HUES6 (cell line): ENCODE measurements around the gene PPARG.

Source experiments
- H3K27ac ChIP-seq: 2 replicates; pipeline ENCODE4 v1.7.0; 2013; ENCODE audit warnings: low read depth, mild to moderate bottlenecking, low read length, inconsistent platforms
- H3K27me3 ChIP-seq: 2 replicates; pipeline ENCODE4 v1.6.1; 2013; ENCODE audit warnings: low read length; ENCODE audit not compliant: control insufficient read depth, insufficient read depth
- H3K36me3 ChIP-seq: 2 replicates; pipeline ENCODE4 v1.6.1; 2013; ENCODE audit warnings: low read length; ENCODE audit not compliant: control insufficient read depth, insufficient read depth
- H3K4me1 ChIP-seq: 2 replicates; pipeline ENCODE4 v1.6.1; 2013; ENCODE audit warnings: low read length; ENCODE audit not compliant: control insufficient read depth, insufficient read depth
- H3K4me3 ChIP-seq: 2 replicates; pipeline ENCODE4 v1.5.1; 2013; ENCODE audit warnings: low read depth, low read length
- H3K9ac ChIP-seq: one replicate; pipeline ENCODE4 v1.6.1; 2013; ENCODE audit warnings: mild to moderate bottlenecking, low read length
- H3K9me3 ChIP-seq: 2 replicates; pipeline ENCODE4 v1.6.1; 2013; ENCODE audit warnings: low read depth, low read length; ENCODE audit not compliant: control insufficient read depth, insufficient read depth

PPARG gene

DNA sequence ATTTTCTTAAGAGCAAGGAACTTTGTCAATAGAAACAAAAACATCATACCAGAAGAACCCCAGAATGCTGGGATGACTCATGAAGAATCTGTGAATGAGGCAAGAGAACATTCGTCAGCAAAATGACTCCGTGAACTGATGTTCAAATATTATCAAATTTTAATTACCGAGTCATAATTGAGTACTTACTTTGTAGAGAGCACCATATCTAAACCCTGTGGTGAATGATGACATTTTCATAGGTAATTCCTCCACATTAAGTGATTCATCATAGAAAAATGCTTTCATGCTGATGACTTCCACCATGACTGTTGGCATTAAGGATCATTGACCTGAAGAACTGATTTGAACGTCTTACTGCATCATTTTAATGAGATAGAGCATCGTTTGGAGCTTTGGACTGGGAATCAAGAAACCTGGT is 56.3 kb downstream of the PPARG start:
- no peak overlapping the region for H3K4me3 ChIP-seq
- no peaks in the 10 kb centered on the region for H3K9me3 ChIP-seq
- H3K27me3 ChIP-seq = no peaks in the 10 kb centered on the region
- no peak overlapping the region for H3K27ac ChIP-seq
- no peaks in the 10 kb centered on the region for H3K36me3 ChIP-seq
- H3K4me1 ChIP-seq = no peaks in the 10 kb centered on the region
- no peak overlapping the region for H3K9ac ChIP-seq

DNA sequence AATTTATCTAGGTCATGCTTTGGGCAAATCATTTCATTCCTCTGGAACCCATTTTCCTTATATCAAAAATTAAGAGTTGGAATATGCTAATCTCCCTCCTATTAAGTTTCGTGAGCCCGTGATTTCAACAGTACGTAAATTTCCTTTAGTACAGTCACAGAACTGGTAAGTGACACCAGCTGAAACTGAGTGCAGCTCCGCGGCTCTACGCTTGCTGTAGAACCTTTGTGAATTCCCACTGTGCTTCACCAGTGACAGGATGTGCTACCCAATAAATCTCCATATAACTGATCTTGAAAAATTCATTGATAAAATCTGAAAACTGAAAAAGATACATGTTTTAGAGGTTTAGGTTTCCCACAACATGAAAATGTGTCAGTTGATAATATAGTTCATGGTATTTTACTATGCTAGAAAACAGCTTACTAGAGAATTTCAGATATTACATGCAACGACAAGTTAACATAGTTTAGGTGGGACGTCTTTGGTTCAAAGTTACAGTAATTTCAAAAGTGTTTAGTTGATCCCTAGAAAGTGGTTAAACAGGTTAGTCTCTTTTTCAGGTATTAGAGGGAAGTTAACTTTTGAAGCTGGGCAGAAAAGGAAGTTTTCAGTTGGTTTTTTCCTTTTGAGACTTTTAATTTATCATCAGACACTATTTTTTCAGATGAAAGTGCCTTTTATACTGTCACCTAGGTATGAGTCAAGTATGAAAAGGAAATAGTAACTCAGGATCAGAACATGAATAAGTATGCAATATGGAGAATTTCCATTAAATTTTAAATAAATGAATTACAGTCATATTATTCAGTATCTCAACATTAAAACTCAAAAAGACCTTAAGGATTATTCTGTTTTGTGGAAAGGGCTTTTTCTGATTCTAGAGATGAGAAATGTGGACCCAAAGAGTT is 57.0 kb downstream of the PPARG start:
- no peaks in the 10 kb centered on the region for H3K4me1 ChIP-seq
- no peak overlapping the region for H3K4me3 ChIP-seq
- no peaks in the 10 kb centered on the region for H3K36me3 ChIP-seq
- no peaks in the 10 kb centered on the region for H3K9me3 ChIP-seq
- no peak overlapping the region for H3K9ac ChIP-seq
- H3K27ac ChIP-seq = no peak overlapping the region
- H3K27me3 ChIP-seq = no peaks in the 10 kb centered on the region

DNA sequence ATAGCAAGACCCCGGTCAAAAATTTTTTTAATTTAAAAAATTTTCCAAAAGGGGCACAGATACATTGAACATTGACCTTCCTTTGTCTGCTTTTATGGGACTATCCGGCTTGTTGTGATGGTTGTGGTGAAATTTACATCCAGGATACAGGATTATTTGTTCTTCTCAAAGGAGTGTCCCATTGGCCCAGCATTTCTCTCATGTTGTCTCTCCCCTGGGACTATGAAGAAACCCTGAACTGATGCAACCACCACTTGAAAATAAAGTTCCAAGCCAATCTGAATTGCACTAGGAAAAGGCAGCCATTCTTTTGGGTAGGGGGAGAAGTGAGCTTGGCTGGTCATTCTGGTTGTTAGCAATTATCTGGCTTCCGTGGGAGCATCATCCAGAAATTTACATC is 58.4 kb downstream of the PPARG start:
- H3K36me3 ChIP-seq = no peaks in the 10 kb centered on the region
- no peak overlapping the region for H3K27ac ChIP-seq
- no peak overlapping the region for H3K4me3 ChIP-seq
- 0 out of 2 replicates have a peak, but pooled peaks cover 2% of the 10 kb centered on the region for H3K27me3 ChIP-seq
- H3K4me1 ChIP-seq = no peaks in the 10 kb centered on the region
- no peak overlapping the region for H3K9ac ChIP-seq
- no peaks in the 10 kb centered on the region for H3K9me3 ChIP-seq

DNA sequence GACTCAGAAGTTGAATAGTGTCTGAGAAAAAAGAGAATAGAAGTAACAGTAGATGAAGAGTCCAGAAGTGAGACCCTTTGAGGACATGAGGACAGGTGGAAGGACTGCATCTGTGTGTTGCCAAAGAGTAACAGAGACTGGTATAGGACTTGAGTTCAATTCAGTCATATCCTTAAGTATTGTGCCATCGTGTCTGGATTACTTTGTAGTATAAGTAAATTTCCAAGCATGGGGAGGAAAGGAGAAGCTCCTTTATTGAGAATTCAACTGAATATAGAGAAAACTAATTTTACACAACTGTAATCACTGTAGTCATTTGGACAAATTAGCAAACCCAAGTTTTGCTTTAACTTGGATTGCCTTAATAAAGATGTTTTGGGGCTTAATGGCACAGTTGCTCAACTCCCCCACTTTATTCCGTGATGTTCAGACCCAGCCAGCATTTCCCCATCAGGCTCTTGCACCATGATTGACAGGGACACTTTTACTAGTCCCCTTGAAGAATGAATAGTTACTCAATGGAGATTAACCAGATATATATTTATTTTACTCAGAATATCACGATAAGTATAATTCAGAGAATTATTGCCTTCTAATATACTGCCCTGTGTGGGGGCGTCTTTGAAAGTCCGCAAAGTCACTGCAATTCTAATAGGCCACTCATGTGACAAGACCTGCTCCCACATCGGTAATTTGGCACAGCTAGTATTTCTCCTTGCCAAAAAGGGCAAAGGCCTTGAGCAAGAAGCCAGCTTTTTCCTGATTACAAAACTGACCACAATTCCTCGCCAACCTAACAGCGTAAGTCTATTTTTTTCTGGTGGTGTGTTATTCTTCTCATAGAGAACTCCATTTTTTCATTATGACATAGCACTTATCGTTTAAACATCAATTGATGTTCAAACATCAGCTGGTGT is 61.3 kb downstream of the PPARG start:
- Histone ChIP-seq H3K36me3 (no peaks in the 10 kb centered on the region), H3K27me3 (0 out of 2 replicates have a peak, but pooled peaks cover 2% of the 10 kb centered on the region), H3K9ac (no peak overlapping the region), H3K4me3 (no peak overlapping the region), H3K9me3 (no peaks in the 10 kb centered on the region), H3K4me1 (no peaks in the 10 kb centered on the region), H3K27ac (no peak overlapping the region)

- no peak overlapping the region for H3K9ac ChIP-seq
- no peak overlapping the region for H3K4me3 ChIP-seq
- H3K36me3 ChIP-seq = no peaks in the 10 kb centered on the region
- 0 out of 2 replicates have a peak, but pooled peaks cover 2% of the 10 kb centered on the region for H3K27me3 ChIP-seq
- H3K9me3 ChIP-seq = no peaks in the 10 kb centered on the region
- H3K27ac ChIP-seq = no peak overlapping the region
- H3K4me1 ChIP-seq = no peaks in the 10 kb centered on the region
Measured at GRCh38 chr3:12351145-12351544, 62.3 kb downstream of the PPARG start.

GRCh38 chr3:12352253-12352652 is 63.4 kb downstream of the PPARG start:
- Histone ChIP-seq H3K36me3 (no peaks in the 10 kb centered on the region), H3K4me1 (no peaks in the 10 kb centered on the region), H3K27me3 (0 out of 2 replicates have a peak, but pooled peaks cover 2% of the 10 kb centered on the region), H3K27ac (no peak overlapping the region), H3K4me3 (no peak overlapping the region), H3K9me3 (no peaks in the 10 kb centered on the region), H3K9ac (no peak overlapping the region)

- Histone ChIP-seq H3K36me3 (no peaks in the 10 kb centered on the region), H3K9me3 (no peaks in the 10 kb centered on the region), H3K9ac (no peak overlapping the region), H3K27me3 (0 out of 2 replicates have a peak, but pooled peaks cover 2% of the 10 kb centered on the region), H3K4me1 (no peaks in the 10 kb centered on the region), H3K4me3 (no peak overlapping the region), H3K27ac (no peak overlapping the region)
Measured at GRCh38 chr3:12352755-12353154, 63.9 kb downstream of the PPARG start.

DNA sequence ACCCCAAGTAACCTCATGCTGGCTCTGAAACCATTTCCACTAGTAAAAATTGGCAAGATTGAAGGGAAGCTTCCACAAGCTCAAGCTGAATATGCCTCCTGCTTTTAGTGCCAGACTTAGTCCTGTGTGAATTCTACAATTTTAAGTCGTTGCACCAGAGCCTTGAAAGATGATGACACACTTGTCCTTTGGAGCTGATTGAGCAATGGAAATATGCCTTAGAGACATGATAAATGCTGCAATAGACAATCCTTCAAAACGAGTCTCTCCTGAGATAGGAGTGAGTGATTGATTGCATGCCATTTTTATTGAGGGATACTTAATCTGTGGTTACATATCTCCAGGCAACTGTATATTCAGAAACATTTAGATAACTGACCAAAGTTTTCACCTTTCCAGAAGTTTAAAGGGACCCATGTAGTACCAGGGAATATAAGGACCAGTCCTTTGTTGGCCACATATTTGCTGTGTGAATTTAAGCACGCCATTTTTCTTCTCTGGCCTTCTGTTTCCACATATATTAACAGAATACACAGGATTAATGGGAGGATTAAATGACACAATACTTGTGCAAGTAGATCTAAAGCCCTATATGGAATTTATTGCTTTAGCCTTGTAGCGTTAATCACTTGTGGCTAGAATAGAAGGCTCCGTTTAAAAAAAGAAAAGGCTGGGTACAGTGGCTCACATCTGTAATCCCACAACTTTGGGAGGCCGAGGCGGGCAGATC is 65.1 kb downstream of the PPARG start:
- Histone ChIP-seq H3K27me3 (0 out of 2 replicates have a peak, but pooled peaks cover 2% of the 10 kb centered on the region), H3K4me1 (no peaks in the 10 kb centered on the region), H3K9me3 (no peaks in the 10 kb centered on the region), H3K4me3 (no peak overlapping the region), H3K27ac (no peak overlapping the region), H3K9ac (no peak overlapping the region), H3K36me3 (no peaks in the 10 kb centered on the region)

GRCh38 chr3:12356175-12356574 is 67.3 kb downstream of the PPARG start:
- Histone ChIP-seq H3K36me3 (no peaks in the 10 kb centered on the region), H3K4me3 (no peak overlapping the region), H3K9me3 (no peaks in the 10 kb centered on the region), H3K9ac (no peak overlapping the region), H3K27me3 (0 out of 2 replicates have a peak, but pooled peaks cover 1% of the 10 kb centered on the region), H3K27ac (no peak overlapping the region), H3K4me1 (no peaks in the 10 kb centered on the region)

- no peak overlapping the region for H3K27ac ChIP-seq
- H3K9ac ChIP-seq = no peak overlapping the region
- H3K36me3 ChIP-seq = no peaks in the 10 kb centered on the region
- H3K4me3 ChIP-seq = no peak overlapping the region
- H3K4me1 ChIP-seq = no peaks in the 10 kb centered on the region
- no peaks in the 10 kb centered on the region for H3K27me3 ChIP-seq
- H3K9me3 ChIP-seq = no peaks in the 10 kb centered on the region
Measured at GRCh38 chr3:12356996-12357395, 68.1 kb downstream of the PPARG start.
